Kidney epithelial cell (primary cell): ENCODE measurements around the gene MEX3C. TPM values are rescaled to one million over a fixed set of nuclear protein-coding genes. Genes with fewer than 3 reads are reported as not detected.
A peak's percentile ranks its signal among the peaks of the same experiment; 100 is the strongest.

Experiments used
- DNase-seq: peaks from one replicate; pipeline ENCODE4 v3.0.0-alpha.2; 2010; ENCODE audit warnings: low read depth
- H3K27me3 ChIP-seq: 2 replicates; pipeline ENCODE4 v1.6.0; 2011; ENCODE audit warnings: low read length; ENCODE audit not compliant: control insufficient read depth, insufficient read depth
- H3K36me3 ChIP-seq: 2 replicates; pipeline ENCODE4 v1.5.1; 2011; ENCODE audit warnings: low read length; ENCODE audit not compliant: control insufficient read depth, insufficient read depth
- H3K4me3 ChIP-seq: 2 replicates; pipeline ENCODE4 v1.5.1; 2011; ENCODE audit warnings: low read depth, mild to moderate bottlenecking, control low read depth, low read length
- CTCF ChIP-seq: IDR thresholded peaks from 2 replicates; pipeline ENCODE4 v1.5.1; 2011; ENCODE audit warnings: mild to moderate bottlenecking, moderate library complexity, low read length, control low read depth, inconsistent platforms; ENCODE audit not compliant: insufficient read depth, poor library complexity, severe bottlenecking
- total RNA-seq: library from RNA; depleted of rRNA; stranded (reverse); fragments of >200 nt; gene quantifications from 2 replicates; pipeline ENCODE4 v1.2.3, GENCODE V29; 2015

Gene MEX3C
- total RNA-seq: 60.1 and 64.7 TPM in 2 replicates

GRCh38 chr18:51197661-51198424 lies at the start of gene MEX3C:
Gene MEX3C, minus strand, starts transcription at chr18:51197681. Its CDS starts 361 bp downstream, at chr18:51197320.
- DNase-seq: peak; percentile 93
- H3K4me3 ChIP-seq: peak within 1 kb of the TSS; percentile 99
- TF ChIP-seq CTCF: peak; percentile 39

GRCh38 chr18:51241226-51241625 lies 43.7 kb upstream of the MEX3C start:
- no peaks in the 10 kb centered on the region for H3K27me3 ChIP-seq
- DNase-seq: no peak
- H3K36me3 ChIP-seq: no peaks in the 10 kb centered on the region
- no peak overlapping the region for H3K4me3 ChIP-seq
- TF ChIP-seq CTCF: no peak

More at GRCh38 chr18:51197661-51198424, at the start of gene MEX3C:
- Histone ChIP-seq H3K36me3 (no peaks in the 10 kb centered on the region), H3K27me3 (no peaks in the 10 kb centered on the region)

GRCh38 chr18:51236225-51236624 lies 38.7 kb upstream of the MEX3C start:
- no peak for TF ChIP-seq CTCF
- peak; percentile 5 for DNase-seq
- H3K27me3 ChIP-seq: no peaks in the 10 kb centered on the region
- H3K4me3 ChIP-seq: no peak overlapping the region
- no peaks in the 10 kb centered on the region for H3K36me3 ChIP-seq

- TF ChIP-seq CTCF: no peak
Measured at GRCh38 chr18:51235009-51235789, 37.7 kb upstream of the MEX3C start.

GRCh38 chr18:51234117-51235008 lies 36.9 kb upstream of the MEX3C start:
- no peak for DNase-seq
- Histone ChIP-seq H3K27me3 (no peaks in the 10 kb centered on the region), H3K4me3 (no peak overlapping the region), H3K36me3 (no peaks in the 10 kb centered on the region)
- TF ChIP-seq CTCF: no peak

More at GRCh38 chr18:51235009-51235789, 37.7 kb upstream of the MEX3C start:
- no peaks in the 10 kb centered on the region for H3K27me3 ChIP-seq
- no peak overlapping the region for H3K4me3 ChIP-seq
- peak; percentile 19 for DNase-seq
- H3K36me3 ChIP-seq: no peaks in the 10 kb centered on the region
